Mesenchymal stem cell (in vitro differentiated cells and primary cell): ENCODE results near the gene GPR62.
"Not testable (repeated sequence)": the region's sequence is repeated elsewhere in the genome, so short reads cannot be mapped to it uniquely, and the experiment has no call there.

ENCODE experiments used
- DNase-seq: peaks from one replicate; pipeline ENCODE4 v3.0.0-alpha.2; 2013
- H2AFZ ChIP-seq: one replicate; pipeline ENCODE4 v1.6.1; 2013; ENCODE audit warnings: low read depth, mild to moderate bottlenecking, control low read depth, inconsistent platforms, low read length, moderate library complexity
- H2AK5ac ChIP-seq: 2 replicates; pipeline ENCODE4 v1.6.1; 2013; ENCODE audit warnings: low read length, moderate library complexity, mild to moderate bottlenecking, inconsistent platforms; ENCODE audit not compliant: severe bottlenecking
- H2BK120ac ChIP-seq: one replicate; pipeline ENCODE4 v1.6.1; 2013; ENCODE audit warnings: low read depth, mild to moderate bottlenecking, inconsistent platforms, low read length, moderate library complexity
- H2BK12ac ChIP-seq, 2 experiments: one replicate each; pipeline ENCODE4 v1.6.1; 2013; ENCODE audit warnings: inconsistent platforms in 2 of 2, low read length in 2 of 2, mild to moderate bottlenecking in 2 of 2, moderate library complexity in 2 of 2, control low read depth in 1 of 2
- H2BK15ac ChIP-seq: one replicate; pipeline ENCODE4 v1.6.1; 2013; ENCODE audit warnings: mild to moderate bottlenecking, low read depth, inconsistent platforms; ENCODE audit not compliant: poor library complexity, severe bottlenecking
- H2BK5ac ChIP-seq: 2 replicates; pipeline ENCODE4 v1.6.1; 2013; ENCODE audit warnings: low read depth, mild to moderate bottlenecking, low read length, control low read depth, inconsistent platforms; ENCODE audit not compliant: poor library complexity, severe bottlenecking
- H3K14ac ChIP-seq, 2 experiments: one replicate each; pipeline ENCODE4 v1.6.1; 2013; ENCODE audit warnings: inconsistent platforms in 2 of 2, low read length in 2 of 2, control low read depth in 1 of 2, mild to moderate bottlenecking in 1 of 2, moderate library complexity in 1 of 2
- H3K18ac ChIP-seq, 2 experiments: one replicate each; pipeline ENCODE4 v1.6.1; 2013; ENCODE audit warnings: inconsistent platforms in 2 of 2, low read length in 2 of 2, control low read depth in 1 of 2, low read depth in 1 of 2, mild to moderate bottlenecking in 1 of 2
- H3K23ac ChIP-seq, 2 experiments: one replicate each; pipeline ENCODE4 v1.6.1; 2013; ENCODE audit warnings: inconsistent platforms in 2 of 2, low read length in 2 of 2, mild to moderate bottlenecking in 2 of 2, moderate library complexity in 2 of 2, control low read depth in 1 of 2
- H3K27ac ChIP-seq: 2 replicates; pipeline ENCODE4 v1.5.1; 2013; ENCODE audit warnings: mild to moderate bottlenecking, moderate library complexity, low read length, control low read depth, inconsistent platforms; ENCODE audit not compliant: poor library complexity, severe bottlenecking
- H3K27me3 ChIP-seq, 2 experiments: 2 replicates each; pipeline versions ENCODE4 v1.6.1 to v1.7.0; 2013; ENCODE audit warnings: low read length in 2 of 2, mild to moderate bottlenecking in 2 of 2, moderate library complexity in 2 of 2, control low read depth in 1 of 2, inconsistent platforms in 1 of 2; ENCODE audit not compliant: control insufficient read depth in 1 of 2, insufficient read depth in 1 of 2
- H3K36me3 ChIP-seq, 2 experiments: 2 replicates each; pipeline versions ENCODE4 v1.6.1 to v1.7.0; 2013; ENCODE audit warnings: low read length in 2 of 2, control low read depth in 1 of 2, inconsistent platforms in 1 of 2, low read depth in 1 of 2, mild to moderate bottlenecking in 1 of 2; ENCODE audit not compliant: insufficient read depth in 2 of 2, control insufficient read depth in 1 of 2
- H3K4ac ChIP-seq, 2 experiments: one replicate each; pipeline ENCODE4 v1.6.1; 2013; ENCODE audit warnings: inconsistent platforms in 2 of 2, low read length in 2 of 2, mild to moderate bottlenecking in 2 of 2, moderate library complexity in 2 of 2, control low read depth in 1 of 2, low read depth in 1 of 2
- H3K4me1 ChIP-seq: 2 replicates; pipeline ENCODE4 v1.6.1; 2013; ENCODE audit warnings: low read depth, low read length, control low read depth; ENCODE audit not compliant: control insufficient read depth, insufficient read depth
- H3K4me2 ChIP-seq: 2 replicates; pipeline ENCODE4 v1.6.1; 2013; ENCODE audit warnings: low read length, mild to moderate bottlenecking, inconsistent platforms; ENCODE audit not compliant: poor library complexity, severe bottlenecking
- H3K4me3 ChIP-seq, 2 experiments: 2 replicates each; pipeline versions ENCODE4 v1.5.1 to v1.7.0; 2013; ENCODE audit warnings: low read length in 2 of 2, mild to moderate bottlenecking in 2 of 2, control low read depth in 1 of 2, low read depth in 1 of 2; ENCODE audit not compliant: insufficient read depth in 1 of 2
- H3K79me1 ChIP-seq: replicated peaks from 2 replicates; pipeline ENCODE4 v1.6.1; 2013; ENCODE audit warnings: mild to moderate bottlenecking, control low read depth, low read length, inconsistent platforms; ENCODE audit not compliant: poor library complexity, severe bottlenecking
- H3K9ac ChIP-seq: 2 replicates; pipeline ENCODE4 v1.7.0; 2013; ENCODE audit warnings: mild to moderate bottlenecking, low read length, moderate library complexity
- H3K9me3 ChIP-seq: 2 replicates; pipeline ENCODE4 v1.7.0; 2013; ENCODE audit warnings: mild to moderate bottlenecking, low read length; ENCODE audit not compliant: control insufficient read depth
- H4K8ac ChIP-seq: one replicate; pipeline ENCODE4 v1.6.1; 2013; ENCODE audit warnings: inconsistent platforms, mild to moderate bottlenecking, low read length, moderate library complexity
- H4K91ac ChIP-seq: one replicate; pipeline ENCODE4 v1.6.1; 2013; ENCODE audit warnings: mild to moderate bottlenecking, low read length, inconsistent platforms
- WGBS: methylation state at CpG from one replicate; pipeline ENCODE4 v1.1.7; 2013; ENCODE audit warnings: mixed read lengths; 5-methylcytosine and 5-hydroxymethylcytosine counted together

Gene GPR62

GRCh38 chr3:51990501-51990971 lies 35.4 kb downstream of the GPR62 start:
- H3K4me2 ChIP-seq, H3K18ac ChIP-seq, H3K27me3 ChIP-seq, H2AK5ac ChIP-seq, H3K23ac ChIP-seq, DNase-seq, H2BK15ac ChIP-seq, H4K91ac ChIP-seq, H2AFZ ChIP-seq, H3K9me3 ChIP-seq, H3K4me3 ChIP-seq, H4K8ac ChIP-seq, H2BK5ac ChIP-seq, H2BK120ac ChIP-seq, H3K9ac ChIP-seq, H3K27ac ChIP-seq, H3K14ac ChIP-seq, H3K4ac ChIP-seq, H2BK12ac ChIP-seq: not testable (repeated sequence)
- 95% methylated on average over 36 of the region's 38 CpGs for WGBS
- H3K4me1 ChIP-seq, result peaks cover 27% of the 10 kb centered on the region
- H3K79me1 ChIP-seq, result peaks cover 12% of the 10 kb centered on the region
- peaks cover 39 to 65% of the 10 kb centered on the region in 2 experiments for H3K36me3 ChIP-seq

DNA sequence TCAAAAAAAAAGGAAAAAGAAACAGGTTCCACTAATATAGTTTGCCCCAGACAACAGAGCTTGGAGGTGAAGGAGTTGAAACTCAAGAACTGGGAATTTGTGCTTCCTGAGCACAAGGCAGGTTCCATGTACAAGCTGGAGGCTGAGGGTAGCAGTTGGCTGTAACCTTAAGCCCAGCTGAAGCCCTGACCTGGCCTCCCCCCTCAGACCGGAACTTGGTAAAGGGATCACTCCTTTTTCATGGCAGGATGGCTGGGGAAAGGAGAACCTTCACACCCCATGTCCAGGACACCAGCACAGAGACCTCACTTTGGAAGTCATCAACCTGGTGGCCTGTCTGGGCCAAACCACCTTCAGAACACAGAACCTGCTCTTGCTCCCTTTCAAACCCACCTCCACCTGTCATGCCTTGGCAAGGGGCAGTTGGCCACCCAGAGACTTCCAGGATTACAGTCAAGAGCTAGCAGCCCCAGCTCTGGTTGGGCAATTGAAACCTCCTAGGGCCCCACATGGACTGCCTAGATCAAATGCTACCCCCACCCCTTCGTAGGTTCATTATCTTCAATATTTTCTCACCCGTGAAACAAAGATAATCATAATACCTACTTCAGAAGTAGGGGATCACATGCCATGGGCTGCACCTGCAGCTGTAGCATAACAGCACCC lies 37.0 kb downstream of the GPR62 start:
- H3K27me3 ChIP-seq, result no peaks in the 10 kb centered on the region
- H2BK5ac ChIP-seq, result no peak overlapping the region
- H3K4me1 ChIP-seq, result peaks cover 27% of the 10 kb centered on the region
- H2BK15ac ChIP-seq, result no peak overlapping the region
- peaks cover 12% of the 10 kb centered on the region for H3K79me1 ChIP-seq
- 96% methylated on average over 3 of the region's 3 CpGs for whole genome bisulfite sequencing
- DNase-seq, result no peak
- H4K91ac ChIP-seq, result no peak overlapping the region
- H3K9ac ChIP-seq, result peak overlapping the region; percentile 53
- H3K4me2 ChIP-seq, result no peak overlapping the region
- peak overlapping the region; percentile 15 for H3K27ac ChIP-seq
- H4K8ac ChIP-seq, result peak overlapping the region; percentile 45
- H2BK12ac ChIP-seq, result peak overlapping the region in 1 of 2 experiments; percentile 32
- H3K18ac ChIP-seq, result no peak overlapping the region
- no peak overlapping the region for H2BK120ac ChIP-seq
- H2AK5ac ChIP-seq, result no peak overlapping the region
- H3K4me3 ChIP-seq, result no peak overlapping the region
- peaks cover 39 to 55% of the 10 kb centered on the region in 2 experiments for H3K36me3 ChIP-seq
- no peak overlapping the region for H2AFZ ChIP-seq
- no peaks in the 10 kb centered on the region for H3K9me3 ChIP-seq
- H3K14ac ChIP-seq, result no peak overlapping the region
- no peak overlapping the region for H3K23ac ChIP-seq
- peak overlapping the region in 1 of 2 experiments; percentile 30 for H3K4ac ChIP-seq

- not testable (repeated sequence) for H3K9me3 ChIP-seq, H3K18ac ChIP-seq, H3K23ac ChIP-seq, H2AK5ac ChIP-seq, H2BK5ac ChIP-seq, H3K4me2 ChIP-seq, H2BK12ac ChIP-seq, H3K4me3 ChIP-seq, H4K8ac ChIP-seq, H3K14ac ChIP-seq, H3K27me3 ChIP-seq, H4K91ac ChIP-seq, H2AFZ ChIP-seq, H2BK15ac ChIP-seq, DNase-seq, H3K27ac ChIP-seq, H3K4ac ChIP-seq, H2BK120ac ChIP-seq
- Histone ChIP-seq H3K79me1 (peaks cover 12% of the 10 kb centered on the region), H3K9ac (peak overlapping the region; percentile 100), H3K36me3 (peaks cover 39 to 54% of the 10 kb centered on the region in 2 experiments), H3K4me1 (peaks cover 29% of the 10 kb centered on the region)
- 97% methylated on average over 9 of the region's 13 CpGs for WGBS
These were observed 38.5 kb downstream of the GPR62 start for GRCh38 chr3:51993657-51994056.

GRCh38 chr3:51994530-51994929 lies 39.3 kb downstream of the GPR62 start:
- Histone ChIP-seq H2BK15ac (no peak overlapping the region), H2AFZ (no peak overlapping the region), H3K4me3 (peak overlapping the region; percentile 43 to 98), H2AK5ac (peak overlapping the region; percentile 93), H3K14ac (no peak overlapping the region), H3K18ac (no peak overlapping the region), H3K23ac (no peak overlapping the region), H2BK5ac (no peak overlapping the region), H4K91ac (no peak overlapping the region), H2BK120ac (no peak overlapping the region), H3K4ac (no peak overlapping the region), H3K79me1 (peaks cover 10% of the 10 kb centered on the region), H3K27me3 (no peaks in the 10 kb centered on the region), H3K4me2 (peak overlapping the region; percentile 79), H3K9ac (peak overlapping the region; percentile 100), H3K9me3 (no peaks in the 10 kb centered on the region), H2BK12ac (no peak overlapping the region), H3K36me3 (peaks cover 39 to 45% of the 10 kb centered on the region in 2 experiments), H3K27ac (no peak overlapping the region), H3K4me1 (peaks cover 27% of the 10 kb centered on the region), H4K8ac (no peak overlapping the region)
- no peak for DNase-seq
- 67% methylated on average over 2 of the region's 2 CpGs for WGBS
